ENCODE results near the gene PEA15. TPM values are rescaled to one million over a fixed set of nuclear protein-coding genes. Genes with fewer than 3 reads are reported as not detected.

Gene PEA15
- total RNA-seq, 1 donor from 2014 or later = 39.1 TPM

GRCh38 chr1:160167580-160167979 is 37.6 kb upstream of the PEA15 start:
- peaks cover 30% of the 10 kb centered on the region for H3F3A ChIP-seq (ENCODE audit: low read depth)
- Mint-ChIP-seq H3K27me3 (ENCODE audit: insufficient read depth, low read depth) (peaks cover 15% of the 10 kb centered on the region), H3K4me3 (no peak overlapping the region), H3K27ac (no peak overlapping the region), H3K4me1 (peaks cover 55% of the 10 kb centered on the region), H3K9me3 (peaks cover 3% of the 10 kb centered on the region), H3K36me3 (no peaks in the 10 kb centered on the region)
- H3K4me2 ChIP-seq = no peak overlapping the region
- no peaks in the 10 kb centered on the region for H3K36me3 ChIP-seq
- H3K9me3 ChIP-seq (ENCODE audit: low read depth) = no peaks in the 10 kb centered on the region
- H2AFZ ChIP-seq (replicated peaks) = no peak overlapping the region
- no peak overlapping the region for H3K9ac ChIP-seq
- peaks cover 49% of the 10 kb centered on the region for H3K27me3 ChIP-seq
- no peaks in the 10 kb centered on the region for H3K79me2 ChIP-seq (ENCODE audit: low read depth)
- no peak overlapping the region for H3K27ac ChIP-seq
- peaks cover 34% of the 10 kb centered on the region for H3K4me1 ChIP-seq
- H3K4me3 ChIP-seq = no peak overlapping the region
- H4K20me1 ChIP-seq (ENCODE audit: low read depth) = peaks cover 4% of the 10 kb centered on the region
- TF ChIP-seq CTCF (IDR thresholded peaks at IDR 0.05) (no peak), EZH2phosphoT487 (IDR thresholded peaks at IDR 0.05) (no peak), EZH2 (IDR thresholded peaks at IDR 0.05) (no peak)
- no peak for DNase-seq (ENCODE audit: low spot score)

- Mint-ChIP-seq H3K27me3 (ENCODE audit: insufficient read depth, low read depth) (peaks cover 17% of the 10 kb centered on the region), H3K9me3 (peaks cover 3% of the 10 kb centered on the region), H3K36me3 (no peaks in the 10 kb centered on the region), H3K27ac (peak overlapping the region; percentile 8), H3K4me1 (peaks cover 59% of the 10 kb centered on the region), H3K4me3 (peak overlapping the region; percentile 35)
- Histone ChIP-seq H3K79me2 (ENCODE audit: low read depth) (no peaks in the 10 kb centered on the region), H3K9me3 (ENCODE audit: low read depth) (no peaks in the 10 kb centered on the region), H2AFZ (replicated peaks) (no peak overlapping the region), H3F3A (ENCODE audit: low read depth) (peaks cover 30% of the 10 kb centered on the region), H3K27ac (no peak overlapping the region), H3K27me3 (peaks cover 53% of the 10 kb centered on the region), H3K9ac (no peak overlapping the region), H3K4me2 (no peak overlapping the region), H4K20me1 (ENCODE audit: low read depth) (peaks cover 4% of the 10 kb centered on the region), H3K4me1 (peaks cover 33% of the 10 kb centered on the region), H3K4me3 (no peak overlapping the region), H3K36me3 (no peaks in the 10 kb centered on the region)
- TF ChIP-seq EZH2 (IDR thresholded peaks at IDR 0.05) (no peak), CTCF (IDR thresholded peaks at IDR 0.05) (no peak), EZH2phosphoT487 (IDR thresholded peaks at IDR 0.05) (no peak)
- DNase-seq (ENCODE audit: low spot score) = no peak
Measured at GRCh38 chr1:160168016-160168415, 37.2 kb upstream of the PEA15 start.

- H2AFZ ChIP-seq (replicated peaks) = no peak overlapping the region
Measured at GRCh38 chr1:160168609-160169369, 36.4 kb upstream of the PEA15 start.

More at GRCh38 chr1:160168609-160169369, 36.4 kb upstream of the PEA15 start:
- Histone ChIP-seq H3K9me3 (ENCODE audit: low read depth) (no peaks in the 10 kb centered on the region), H3F3A (ENCODE audit: low read depth) (peaks cover 30% of the 10 kb centered on the region), H3K4me2 (peak overlapping the region; percentile 70), H3K9ac (no peak overlapping the region), H3K27ac (peak overlapping the region; percentile 88), H3K79me2 (ENCODE audit: low read depth) (no peaks in the 10 kb centered on the region), H4K20me1 (ENCODE audit: low read depth) (peaks cover 4% of the 10 kb centered on the region), H3K4me3 (peak overlapping the region; percentile 23), H3K4me1 (peaks cover 33% of the 10 kb centered on the region), H3K27me3 (peaks cover 61% of the 10 kb centered on the region), H3K36me3 (no peaks in the 10 kb centered on the region)
- peak; percentile 76 for DNase-seq (ENCODE audit: low spot score)
- Mint-ChIP-seq H3K36me3 (no peaks in the 10 kb centered on the region), H3K4me3 (peak overlapping the region; percentile 72), H3K4me1 (peaks cover 62% of the 10 kb centered on the region), H3K27me3 (ENCODE audit: insufficient read depth, low read depth) (peaks cover 16% of the 10 kb centered on the region), H3K9me3 (peaks cover 2% of the 10 kb centered on the region), H3K27ac (peak overlapping the region; percentile 97)
- TF ChIP-seq EZH2 (IDR thresholded peaks at IDR 0.05) (no peak), EZH2phosphoT487 (IDR thresholded peaks at IDR 0.05) (no peak), CTCF (IDR thresholded peaks at IDR 0.05) (peak; percentile 30)
